B cell (primary cell): Measurements from ENCODE around the gene NAA80.

ENCODE experiments used
- EZH2 ChIP-seq: IDR thresholded peaks from 2 replicates; pipeline ENCODE4 v1.6.1; 2012; ENCODE audit warnings: borderline replicate concordance, low read depth, mild to moderate bottlenecking, moderate library complexity, low read length; ENCODE audit not compliant: insufficient read depth, poor library complexity, severe bottlenecking
- TF ChIP-seq, protein P1 (sequence below): fragments of 200-600 bp; IDR thresholded peaks from one replicate; pipeline ENCODE4 v1.8.0; 2022; ENCODE audit warnings: antibody characterized with exemption, mild to moderate bottlenecking

GRCh38 chr3:50254577-50255250, 44.5 kb downstream of the NAA80 start:
- TF ChIP-seq, protein P1, sequence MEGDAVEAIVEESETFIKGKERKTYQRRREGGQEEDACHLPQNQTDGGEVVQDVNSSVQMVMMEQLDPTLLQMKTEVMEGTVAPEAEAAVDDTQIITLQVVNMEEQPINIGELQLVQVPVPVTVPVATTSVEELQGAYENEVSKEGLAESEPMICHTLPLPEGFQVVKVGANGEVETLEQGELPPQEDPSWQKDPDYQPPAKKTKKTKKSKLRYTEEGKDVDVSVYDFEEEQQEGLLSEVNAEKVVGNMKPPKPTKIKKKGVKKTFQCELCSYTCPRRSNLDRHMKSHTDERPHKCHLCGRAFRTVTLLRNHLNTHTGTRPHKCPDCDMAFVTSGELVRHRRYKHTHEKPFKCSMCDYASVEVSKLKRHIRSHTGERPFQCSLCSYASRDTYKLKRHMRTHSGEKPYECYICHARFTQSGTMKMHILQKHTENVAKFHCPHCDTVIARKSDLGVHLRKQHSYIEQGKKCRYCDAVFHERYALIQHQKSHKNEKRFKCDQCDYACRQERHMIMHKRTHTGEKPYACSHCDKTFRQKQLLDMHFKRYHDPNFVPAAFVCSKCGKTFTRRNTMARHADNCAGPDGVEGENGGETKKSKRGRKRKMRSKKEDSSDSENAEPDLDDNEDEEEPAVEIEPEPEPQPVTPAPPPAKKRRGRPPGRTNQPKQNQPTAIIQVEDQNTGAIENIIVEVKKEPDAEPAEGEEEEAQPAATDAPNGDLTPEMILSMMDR: no peak
- TF ChIP-seq EZH2: no peak
